ENCODE data around the gene GCHFR.

GCHFR gene

GRCh38 chr15:40747685-40748631, 15.9 kb upstream of the GCHFR start:
- Histone ChIP-seq H3K9me3 (no peaks in the 10 kb centered on the region), H3K4me3 (ENCODE audit: low read depth in 1 of 2, low read length in 1 of 2) (no peak overlapping the region), H3K27ac (peak overlapping the region; percentile 23), H3K36me3 (peaks cover 33% of the 10 kb centered on the region), H3K27me3 (no peaks in the 10 kb centered on the region), H3K4me1 (ENCODE audit: control insufficient read depth in 1 of 2, insufficient read depth in 1 of 2, low read depth in 1 of 2, low read length in 1 of 2) (peaks cover 10 to 14% of the 10 kb centered on the region in 2 experiments)
- TF ChIP-seq, protein P1, sequence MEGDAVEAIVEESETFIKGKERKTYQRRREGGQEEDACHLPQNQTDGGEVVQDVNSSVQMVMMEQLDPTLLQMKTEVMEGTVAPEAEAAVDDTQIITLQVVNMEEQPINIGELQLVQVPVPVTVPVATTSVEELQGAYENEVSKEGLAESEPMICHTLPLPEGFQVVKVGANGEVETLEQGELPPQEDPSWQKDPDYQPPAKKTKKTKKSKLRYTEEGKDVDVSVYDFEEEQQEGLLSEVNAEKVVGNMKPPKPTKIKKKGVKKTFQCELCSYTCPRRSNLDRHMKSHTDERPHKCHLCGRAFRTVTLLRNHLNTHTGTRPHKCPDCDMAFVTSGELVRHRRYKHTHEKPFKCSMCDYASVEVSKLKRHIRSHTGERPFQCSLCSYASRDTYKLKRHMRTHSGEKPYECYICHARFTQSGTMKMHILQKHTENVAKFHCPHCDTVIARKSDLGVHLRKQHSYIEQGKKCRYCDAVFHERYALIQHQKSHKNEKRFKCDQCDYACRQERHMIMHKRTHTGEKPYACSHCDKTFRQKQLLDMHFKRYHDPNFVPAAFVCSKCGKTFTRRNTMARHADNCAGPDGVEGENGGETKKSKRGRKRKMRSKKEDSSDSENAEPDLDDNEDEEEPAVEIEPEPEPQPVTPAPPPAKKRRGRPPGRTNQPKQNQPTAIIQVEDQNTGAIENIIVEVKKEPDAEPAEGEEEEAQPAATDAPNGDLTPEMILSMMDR (IDR thresholded peaks at IDR 0.05): no peak

DNA sequence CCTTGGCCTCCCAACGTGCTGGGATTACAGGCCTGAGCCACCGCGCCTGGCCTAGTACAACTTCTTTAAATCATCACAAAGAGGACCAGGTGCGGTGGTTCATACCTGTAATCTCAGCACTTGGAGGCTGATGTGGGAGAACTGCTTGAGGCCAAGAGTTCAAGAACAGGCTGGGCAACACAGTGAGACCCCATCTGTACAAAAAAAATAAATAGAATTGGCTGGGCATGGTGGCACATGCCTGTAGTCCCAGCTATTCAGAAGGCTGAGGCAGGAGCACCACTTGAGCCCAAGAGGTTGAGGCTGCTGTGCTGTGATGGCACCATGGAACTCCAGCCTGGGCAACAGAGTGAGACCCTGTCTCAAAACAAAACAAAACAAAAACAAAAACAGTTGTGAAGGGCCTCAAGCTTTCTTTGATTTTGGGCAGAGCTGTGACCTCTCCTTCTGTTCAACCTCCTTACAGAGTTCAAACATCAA, 14.7 kb upstream of the GCHFR start:
- H3K27me3 ChIP-seq: no peaks in the 10 kb centered on the region
- peaks cover 23% of the 10 kb centered on the region for H3K36me3 ChIP-seq

DNA sequence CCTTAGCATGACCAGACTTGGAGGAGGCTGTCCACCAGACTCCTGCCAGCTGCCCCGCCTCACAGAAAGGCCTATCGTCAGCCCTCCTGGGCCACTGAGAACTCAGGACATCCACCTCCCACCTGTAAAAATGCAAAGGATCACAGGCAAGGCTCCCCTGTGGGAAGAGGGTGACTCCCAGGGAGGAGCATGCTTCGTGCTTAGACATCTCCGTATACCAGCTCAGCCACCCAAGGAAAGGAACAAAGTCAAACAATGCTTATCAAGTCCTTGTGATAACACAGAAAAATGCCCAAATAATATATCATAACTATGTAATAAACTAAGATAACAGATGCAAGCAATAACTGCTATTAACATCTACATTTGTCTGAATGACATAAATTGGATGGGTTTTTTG, 13.0 kb upstream of the GCHFR start:
- Histone ChIP-seq H3K4me1 (ENCODE audit: control insufficient read depth in 1 of 2, insufficient read depth in 1 of 2, low read depth in 1 of 2, low read length in 1 of 2) (peaks cover 24 to 30% of the 10 kb centered on the region in 2 experiments), H3K9me3 (no peaks in the 10 kb centered on the region), H3K27ac (no peak overlapping the region), H3K36me3 (peaks cover 14% of the 10 kb centered on the region), H3K4me3 (ENCODE audit: low read depth in 1 of 2, low read length in 1 of 2) (no peak overlapping the region), H3K27me3 (no peaks in the 10 kb centered on the region)
- TF ChIP-seq, protein P1 (IDR thresholded peaks at IDR 0.05): no peak

More for the DNA sequence above, 14.7 kb upstream of the GCHFR start:
- H3K4me3 ChIP-seq (ENCODE audit: low read depth in 1 of 2, low read length in 1 of 2): no peak overlapping the region
- H3K4me1 ChIP-seq (ENCODE audit: control insufficient read depth in 1 of 2, insufficient read depth in 1 of 2, low read depth in 1 of 2, low read length in 1 of 2): peaks cover 14 to 17% of the 10 kb centered on the region in 2 experiments
- no peak overlapping the region for H3K27ac ChIP-seq
- no peaks in the 10 kb centered on the region for H3K9me3 ChIP-seq
- TF ChIP-seq, protein P1 (IDR thresholded peaks at IDR 0.05): no peak

DNA sequence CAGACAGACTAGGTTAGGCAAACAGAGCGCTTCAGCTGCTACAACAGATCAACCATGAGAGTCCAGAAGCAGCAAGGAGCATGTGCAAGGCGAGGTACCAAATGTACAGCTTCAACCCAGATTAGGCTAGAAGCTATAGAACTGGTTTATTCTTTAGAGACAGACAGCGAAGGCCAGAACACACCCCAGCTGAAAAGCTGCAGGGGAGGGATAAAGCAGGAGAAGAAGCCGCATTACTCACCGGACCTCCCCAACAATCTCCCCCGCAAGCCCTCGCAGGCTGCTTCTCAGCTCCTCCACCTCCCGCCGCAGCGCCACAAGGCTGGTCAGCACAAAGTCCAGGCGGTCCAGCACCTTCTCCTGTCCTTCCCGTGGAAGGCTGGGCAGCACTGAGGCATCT, 12.1 kb upstream of the GCHFR start:
- TF ChIP-seq, protein P1 (IDR thresholded peaks at IDR 0.05): no peak
- no peaks in the 10 kb centered on the region for H3K27me3 ChIP-seq
- H3K9me3 ChIP-seq: no peaks in the 10 kb centered on the region
- H3K4me3 ChIP-seq (ENCODE audit: low read depth in 1 of 2, low read length in 1 of 2): no peak overlapping the region
- peaks cover 24 to 29% of the 10 kb centered on the region in 2 experiments for H3K4me1 ChIP-seq (ENCODE audit: control insufficient read depth in 1 of 2, insufficient read depth in 1 of 2, low read depth in 1 of 2, low read length in 1 of 2)
- H3K27ac ChIP-seq: no peak overlapping the region
- H3K36me3 ChIP-seq: peaks cover 14% of the 10 kb centered on the region

DNA sequence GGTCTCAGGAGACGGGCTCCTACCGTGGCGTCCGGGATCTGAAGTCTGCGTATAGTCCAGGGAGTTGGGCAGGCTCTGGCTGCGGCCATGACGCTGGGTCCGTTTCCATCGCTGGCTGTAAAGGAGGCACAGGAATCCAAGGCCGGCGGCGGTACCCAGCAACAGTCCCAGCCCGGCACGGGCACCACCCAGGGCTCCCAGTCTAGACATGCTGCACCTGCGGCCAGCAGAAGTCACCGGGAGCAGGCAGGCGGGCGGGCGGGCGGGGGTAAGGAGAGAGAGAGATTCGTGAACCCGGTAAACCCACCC, 9.3 kb upstream of the GCHFR start:
- Histone ChIP-seq H3K9me3 (no peaks in the 10 kb centered on the region), H3K27me3 (no peaks in the 10 kb centered on the region), H3K4me3 (ENCODE audit: low read depth in 1 of 2, low read length in 1 of 2) (peak overlapping the region; percentile 68 to 82), H3K36me3 (peaks cover 14% of the 10 kb centered on the region), H3K27ac (peak overlapping the region; percentile 52), H3K4me1 (ENCODE audit: control insufficient read depth in 1 of 2, insufficient read depth in 1 of 2, low read depth in 1 of 2, low read length in 1 of 2) (peaks cover 16% of the 10 kb centered on the region in 2 experiments)
- TF ChIP-seq, protein P1 (IDR thresholded peaks at IDR 0.05): no peak
